BLaER1 treated with 17β-estradiol and CSF1 and Interleukin-3, amounts not matched to agents 10 nM and 100 nM (cell line): Measurements from ENCODE around the gene APOA1.

Experiments
- H3K27ac ChIP-seq, 11 experiments: shearing (Covaris generic); formaldehyde crosslinking; 2 replicates each; pipeline ENCODE4 v1.8.1; 2022
- H3K27me3 ChIP-seq, 11 experiments: shearing (Covaris generic); formaldehyde crosslinking; 2 replicates each; pipeline ENCODE4 v1.8.1; 2022
- H3K36me3 ChIP-seq, 11 experiments: shearing (Covaris generic); formaldehyde crosslinking; 2 replicates each; pipeline ENCODE4 v1.8.1; 2022
- H3K4me1 ChIP-seq, 10 experiments: shearing (Covaris generic); formaldehyde crosslinking; 2 replicates each; pipeline ENCODE4 v1.8.1; 2022
- H3K4me2 ChIP-seq, 11 experiments: shearing (Covaris generic); formaldehyde crosslinking; 2 replicates each; pipeline ENCODE4 v1.8.1; 2022
- H3K4me3 ChIP-seq, 10 experiments: shearing (Covaris generic); formaldehyde crosslinking; 2 replicates each; pipeline ENCODE4 v1.8.1; 2022
- H3K9ac ChIP-seq, 11 experiments: shearing (Covaris generic); formaldehyde crosslinking; 2 replicates each; pipeline ENCODE4 v1.8.1; 2022
- H3K9me3 ChIP-seq, 11 experiments: shearing (Covaris generic); formaldehyde crosslinking; replicated peaks in 1 of 11; 2 replicates each; pipeline ENCODE4 v1.8.1; 2022
- H4K20me1 ChIP-seq, 11 experiments: shearing (Covaris generic); formaldehyde crosslinking; 2 replicates each; pipeline ENCODE4 v1.8.1; 2022
- Cebpa-rat ChIP-seq, 11 experiments: shearing (Covaris generic); IDR thresholded peaks; 2 replicates each; pipeline ENCODE4 v1.8.1; 2022

Gene APOA1

DNA sequence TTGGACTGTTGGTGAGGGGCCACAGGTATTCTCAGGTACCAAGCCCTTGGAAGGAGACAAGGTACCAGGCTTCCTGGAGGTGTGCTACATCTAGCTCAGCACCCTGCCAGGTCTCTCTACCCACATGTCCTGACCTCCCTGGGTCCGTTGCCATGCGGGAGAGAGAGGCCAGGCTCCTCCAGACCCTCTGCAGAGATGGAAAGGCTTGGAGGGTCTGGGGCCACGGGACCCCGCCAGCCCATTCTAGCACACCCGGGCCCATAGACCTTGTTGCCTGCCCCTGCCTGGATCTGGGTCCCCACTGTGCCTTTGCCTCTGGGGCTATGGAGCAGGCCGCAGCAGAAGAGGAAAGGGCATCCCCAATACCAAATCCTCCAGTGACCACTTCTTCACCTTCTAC, 10.0 kb downstream of the APOA1 start:
- no peaks in the 10 kb centered on the region for H4K20me1 ChIP-seq
- TF ChIP-seq Cebpa-rat (IDR thresholded peaks at IDR 0.05) = no peak
- H3K4me3 ChIP-seq = no peak overlapping the region
- no peak overlapping the region for H3K27ac ChIP-seq
- H3K27me3 ChIP-seq = no peaks in the 10 kb centered on the region
- H3K9ac ChIP-seq = no peak overlapping the region
- H3K36me3 ChIP-seq = no peaks in the 10 kb centered on the region
- peaks cover 0 to 13% (median 9%) of the 10 kb centered on the region in 10 experiments; a peak in 18 of 20 replicates for H3K4me1 ChIP-seq
- no peak overlapping the region for H3K4me2 ChIP-seq
- H3K9me3 ChIP-seq = no peaks in the 10 kb centered on the region

DNA sequence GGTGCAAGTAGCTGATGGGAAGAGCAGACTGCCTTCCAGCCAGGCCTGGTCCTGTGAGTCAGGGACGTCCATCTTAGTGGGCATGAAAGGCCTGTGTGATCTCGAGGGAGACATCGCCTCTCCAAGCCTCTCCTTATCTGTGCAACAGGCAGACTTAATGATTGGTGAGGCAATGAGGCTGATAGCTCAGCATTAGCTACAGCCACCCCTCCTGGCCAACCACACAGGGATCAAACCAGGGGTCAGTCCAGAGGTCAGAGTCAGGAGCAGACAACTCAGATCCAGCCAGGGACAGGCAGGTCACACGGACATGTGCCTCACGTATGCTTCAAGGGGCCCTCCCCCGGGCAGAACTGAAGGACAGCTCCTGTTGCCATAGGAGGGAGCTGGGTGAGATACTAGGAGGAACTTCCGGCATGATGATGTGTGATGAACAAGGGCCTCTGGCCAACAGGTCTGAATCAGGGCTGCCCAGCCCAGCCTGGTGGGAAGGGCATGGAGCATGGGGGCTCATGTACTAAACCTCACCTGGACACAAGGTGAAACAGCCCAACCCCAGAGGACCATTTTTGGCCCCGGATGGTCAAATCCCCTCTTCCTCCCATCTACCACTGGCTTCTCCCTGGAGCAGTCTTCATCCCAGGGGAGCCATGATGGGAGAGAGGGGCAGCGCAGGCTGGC, 10.5 kb downstream of the APOA1 start:
- no peak overlapping the region for H3K4me3 ChIP-seq
- TF ChIP-seq Cebpa-rat (IDR thresholded peaks at IDR 0.05) = no peak
- H3K36me3 ChIP-seq = no peaks in the 10 kb centered on the region
- H3K9me3 ChIP-seq = no peaks in the 10 kb centered on the region
- no peak overlapping the region for H3K4me2 ChIP-seq
- no peak overlapping the region for H3K27ac ChIP-seq
- peaks cover 0 to 13% (median 9%) of the 10 kb centered on the region in 10 experiments; a peak in 18 of 20 replicates for H3K4me1 ChIP-seq
- H3K27me3 ChIP-seq = no peaks in the 10 kb centered on the region
- H4K20me1 ChIP-seq = no peaks in the 10 kb centered on the region
- no peak overlapping the region for H3K9ac ChIP-seq

DNA sequence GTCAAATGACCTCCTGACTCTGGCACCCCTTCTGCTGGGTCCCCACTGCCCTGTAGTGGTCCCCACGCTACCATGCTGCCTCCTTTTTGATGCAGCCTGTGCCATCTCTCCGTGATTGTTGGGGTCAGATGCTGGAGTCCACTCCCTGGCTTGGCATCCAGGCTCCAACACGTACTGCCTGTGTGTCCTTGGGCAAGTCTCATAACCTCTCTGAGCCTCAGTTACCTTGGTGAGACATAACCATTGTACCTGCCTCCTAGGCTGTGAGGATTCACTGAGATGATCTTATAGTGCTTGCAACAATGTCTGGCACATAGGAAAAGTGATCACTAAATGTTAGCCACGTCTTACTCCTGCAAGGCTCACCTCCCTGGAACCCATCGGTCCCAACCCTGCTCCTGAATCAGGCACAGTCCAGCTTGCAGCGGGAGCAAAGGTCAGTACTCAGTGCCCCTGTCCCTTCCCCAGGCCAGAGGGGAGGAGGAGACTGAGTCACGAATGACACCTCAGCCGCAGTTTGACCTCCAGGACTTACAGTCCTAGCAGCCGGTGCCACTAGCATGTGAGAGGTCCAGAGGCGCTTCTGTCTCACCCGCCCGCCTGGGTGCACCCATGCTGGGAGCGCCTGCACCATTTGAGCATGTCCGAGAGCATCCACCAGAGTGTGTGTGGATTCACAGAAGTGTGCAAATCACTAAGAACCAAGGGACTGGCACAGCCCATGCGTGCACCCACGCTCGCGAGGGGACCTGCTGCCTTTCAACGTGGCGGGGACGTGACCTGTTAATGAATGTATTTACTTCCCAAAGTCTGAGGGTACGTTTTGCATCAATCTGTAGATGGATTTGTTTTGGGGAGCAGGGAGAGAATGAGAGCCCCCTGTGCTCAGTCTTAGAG, 11.3 kb downstream of the APOA1 start:
- TF ChIP-seq Cebpa-rat (IDR thresholded peaks at IDR 0.05) = no peak
- H3K4me1 ChIP-seq = peaks cover 0 to 13% (median 9%) of the 10 kb centered on the region in 10 experiments; a peak in 18 of 20 replicates
- H3K9ac ChIP-seq = no peak overlapping the region

DNA sequence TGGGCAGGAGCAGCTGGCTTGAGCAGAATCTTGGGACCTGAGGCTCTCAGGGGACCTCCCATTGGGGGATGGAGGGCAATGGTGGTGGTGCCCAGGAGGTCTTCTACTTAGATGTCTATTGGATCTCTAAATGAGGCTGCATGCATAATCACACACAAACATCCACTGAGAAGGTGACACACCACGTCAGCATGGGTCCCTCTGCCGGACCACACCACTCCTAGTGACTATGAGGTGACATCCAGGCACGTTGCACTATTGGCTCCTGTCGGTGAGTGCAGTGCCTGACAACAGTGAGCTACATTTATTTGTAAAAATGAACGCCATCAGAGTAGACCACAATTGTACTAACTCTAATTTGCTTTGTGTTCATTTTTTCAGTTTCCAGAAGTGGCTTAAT, 12.0 kb downstream of the APOA1 start:
- Histone ChIP-seq H3K9ac (no peak overlapping the region), H3K36me3 (no peaks in the 10 kb centered on the region), H3K4me1 (peaks cover 0 to 13% (median 9%) of the 10 kb centered on the region in 10 experiments; a peak in 18 of 20 replicates), H3K9me3 (no peaks in the 10 kb centered on the region), H3K4me3 (no peak overlapping the region), H3K27ac (no peak overlapping the region), H3K27me3 (no peaks in the 10 kb centered on the region), H3K4me2 (no peak overlapping the region), H4K20me1 (no peaks in the 10 kb centered on the region)
- TF ChIP-seq Cebpa-rat (IDR thresholded peaks at IDR 0.05) = no peak

More for the DNA sequence above, 11.3 kb downstream of the APOA1 start:
- H4K20me1 ChIP-seq = no peaks in the 10 kb centered on the region
- H3K36me3 ChIP-seq = no peaks in the 10 kb centered on the region
- no peak overlapping the region for H3K27ac ChIP-seq
- H3K9me3 ChIP-seq = no peaks in the 10 kb centered on the region
- no peak overlapping the region for H3K4me2 ChIP-seq
- no peak overlapping the region for H3K4me3 ChIP-seq
- no peaks in the 10 kb centered on the region for H3K27me3 ChIP-seq

DNA sequence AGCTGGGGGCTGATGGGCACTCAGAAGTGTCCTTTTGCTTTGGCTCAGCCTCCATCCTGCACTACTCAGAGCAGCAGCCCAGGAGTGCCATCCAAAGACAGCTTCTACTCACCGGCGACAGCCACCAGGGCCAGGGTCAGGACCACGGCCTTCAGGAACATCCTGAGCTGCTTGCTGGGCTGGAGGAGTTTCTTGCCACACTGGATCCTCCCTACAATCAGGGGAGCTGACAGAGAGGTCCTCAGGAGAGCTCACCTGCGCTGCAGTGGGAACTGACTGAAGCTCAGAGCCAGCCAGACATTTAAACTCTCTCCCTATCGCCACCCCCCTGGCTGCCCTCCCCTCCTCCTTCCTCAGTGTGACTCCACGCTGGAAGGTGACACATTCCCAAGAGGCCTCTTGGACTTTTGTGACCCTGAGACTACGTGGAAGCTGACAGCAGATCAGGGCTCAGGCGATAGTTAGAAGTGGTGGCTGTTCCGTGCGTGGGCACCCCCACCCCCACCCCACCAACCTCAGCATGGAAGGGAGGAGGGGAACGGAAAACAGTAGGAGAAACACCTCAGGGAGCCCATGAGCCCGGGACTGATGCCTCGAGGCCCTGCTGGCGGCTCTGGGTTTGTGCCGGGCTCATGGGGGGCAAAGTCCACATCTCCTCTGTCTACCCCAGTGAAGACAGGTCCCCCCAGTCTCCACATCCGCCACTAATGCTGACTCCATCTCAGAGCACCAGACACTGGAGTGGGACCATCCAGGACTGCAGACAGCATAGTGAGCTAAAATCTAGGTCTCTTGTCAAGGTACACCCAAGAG, 14.2 kb downstream of the APOA1 start, which contains the start of gene APOA4:
TSS of gene APOA4 (minus strand) at position 274 of the 813 bp plus-strand sequence. CDS start at position 161, 113 bp downstream.
- Histone ChIP-seq H3K9ac (no peak within 1 kb of the TSS), H3K36me3 (no peaks in the 10 kb centered on the region), H3K4me3 (no peak within 1 kb of the TSS), H3K4me1 (no peaks in the 10 kb centered on the region), H3K27me3 (no peaks in the 10 kb centered on the region), H3K9me3 (no peaks in the 10 kb centered on the region), H4K20me1 (no peaks in the 10 kb centered on the region), H3K27ac (no peak within 1 kb of the TSS), H3K4me2 (no peak within 1 kb of the TSS)
- TF ChIP-seq Cebpa-rat (IDR thresholded peaks at IDR 0.05) = no peak

DNA sequence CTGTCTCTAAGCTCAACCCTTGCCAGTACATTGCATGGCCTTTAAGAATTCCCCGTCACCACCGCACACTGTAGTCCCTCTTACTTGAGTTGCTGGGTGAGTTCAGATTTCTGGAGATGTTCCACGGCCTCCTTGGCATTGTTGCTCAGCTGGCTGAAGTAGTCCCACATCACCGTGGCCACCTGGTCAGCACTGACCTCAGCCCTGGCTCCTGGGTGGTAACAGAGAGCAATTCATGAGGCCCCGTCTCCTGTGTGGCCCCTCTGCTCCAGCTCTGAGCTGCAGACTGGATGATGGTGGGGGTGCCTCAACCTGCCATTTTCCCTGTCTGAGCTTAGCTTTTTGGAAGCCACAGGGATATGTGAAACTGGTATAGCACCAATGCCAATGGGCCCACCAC, 14.8 kb downstream of the APOA1 start:
- Histone ChIP-seq H3K4me1 (no peaks in the 10 kb centered on the region), H3K4me3 (no peak overlapping the region), H4K20me1 (no peaks in the 10 kb centered on the region), H3K27ac (no peak overlapping the region), H3K9me3 (no peaks in the 10 kb centered on the region), H3K9ac (no peak overlapping the region), H3K36me3 (no peaks in the 10 kb centered on the region), H3K27me3 (no peaks in the 10 kb centered on the region), H3K4me2 (no peak overlapping the region)
- TF ChIP-seq Cebpa-rat (IDR thresholded peaks at IDR 0.05) = no peak

DNA sequence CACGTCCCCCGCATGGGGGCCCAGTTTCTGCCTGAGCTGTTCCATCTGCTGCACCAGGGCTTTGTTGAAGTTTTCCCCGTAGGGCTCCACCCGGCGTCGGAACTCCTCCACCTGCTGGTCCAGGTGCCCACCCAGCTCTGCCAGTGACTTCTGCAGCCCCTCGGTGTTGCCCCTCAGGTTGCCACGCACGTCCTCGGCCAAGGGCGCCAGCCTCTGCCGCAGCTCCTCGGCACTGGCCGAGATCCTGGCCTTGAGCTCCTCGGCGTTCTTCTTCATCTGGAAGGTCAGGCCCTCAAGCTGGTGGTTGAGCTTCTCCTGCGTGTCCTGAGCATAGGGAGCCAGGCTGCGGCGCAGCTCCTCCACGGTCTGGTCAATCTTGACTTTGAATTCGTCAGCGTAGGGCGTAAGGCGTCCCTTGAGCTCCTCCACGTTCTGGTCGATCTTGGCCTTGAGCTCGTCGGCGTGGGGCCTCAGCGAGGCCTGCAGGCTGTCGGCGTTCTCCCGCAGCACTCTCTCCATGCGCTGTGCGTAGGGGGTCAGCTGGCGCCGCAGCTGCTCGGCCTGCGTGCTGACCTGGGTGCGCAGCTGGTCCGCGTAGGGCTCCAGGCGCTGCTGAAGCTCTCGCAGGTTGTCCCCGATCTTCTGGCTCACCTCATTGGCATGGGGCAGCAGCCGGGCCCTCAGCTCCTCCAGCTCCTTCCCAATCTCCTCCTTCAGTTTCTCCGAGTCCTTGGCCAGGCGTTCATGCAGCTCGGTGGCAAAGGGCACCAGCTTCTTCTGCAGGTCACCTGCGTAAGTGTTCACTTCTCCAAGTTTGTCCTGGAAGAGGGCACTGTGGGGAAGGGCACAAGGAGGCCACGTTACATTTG, 16.1 kb downstream of the APOA1 start:
- Histone ChIP-seq H3K4me3 (no peak overlapping the region), H3K36me3 (no peaks in the 10 kb centered on the region), H3K4me2 (no peak overlapping the region), H3K27ac (no peak overlapping the region), H3K9ac (no peak overlapping the region), H4K20me1 (no peaks in the 10 kb centered on the region), H3K27me3 (no peaks in the 10 kb centered on the region), H3K9me3 (no peaks in the 10 kb centered on the region), H3K4me1 (no peaks in the 10 kb centered on the region)
- TF ChIP-seq Cebpa-rat (IDR thresholded peaks at IDR 0.05) = no peak

DNA sequence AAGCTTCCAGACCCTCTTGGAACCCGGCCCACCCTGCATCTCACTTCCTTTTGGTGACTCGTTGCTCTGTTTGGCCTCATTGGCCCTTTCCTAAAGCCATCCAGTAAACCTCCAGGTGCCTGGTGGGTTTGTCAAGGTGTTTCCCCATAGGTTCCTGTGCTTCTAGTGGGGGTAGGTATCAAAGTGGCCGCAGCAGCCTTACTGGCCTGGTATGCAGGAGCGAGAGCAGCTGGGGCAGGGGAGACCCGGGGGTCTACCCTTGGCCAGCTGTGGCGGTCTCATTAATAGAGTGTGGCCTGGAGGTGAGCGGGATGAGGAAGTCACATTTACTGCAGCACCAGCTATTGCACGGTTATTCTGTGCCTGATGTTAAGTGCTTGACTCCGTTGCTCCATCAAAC, 18.4 kb downstream of the APOA1 start:
- no peak overlapping the region for H3K27ac ChIP-seq

More for the DNA sequence above, 18.4 kb downstream of the APOA1 start:
- H3K4me2 ChIP-seq = no peak overlapping the region
- no peaks in the 10 kb centered on the region for H3K4me1 ChIP-seq
- H3K9me3 ChIP-seq = no peaks in the 10 kb centered on the region
- H3K4me3 ChIP-seq = no peak overlapping the region
- no peaks in the 10 kb centered on the region for H4K20me1 ChIP-seq
- H3K9ac ChIP-seq = no peak overlapping the region
- TF ChIP-seq Cebpa-rat (IDR thresholded peaks at IDR 0.05) = no peak
- H3K36me3 ChIP-seq = no peaks in the 10 kb centered on the region
- no peaks in the 10 kb centered on the region for H3K27me3 ChIP-seq
